H1 (cell line): Measurements from ENCODE around the gene SLC16A8. TPM values are rescaled to one million over a fixed set of nuclear protein-coding genes. Genes with fewer than 3 reads are reported as not detected.

ENCODE experiments used
- CTCF ChIA-PET: fragments of 300-600 bp; sonication (Branson Sonifier 250); formaldehyde crosslinking; loops from one replicate; lab custom pipeline; 2021; ENCODE audit not compliant: partially characterized antibody; lab: Charles Lee
- POLR2A ChIA-PET: fragments of 300-600 bp; sonication (Branson Sonifier 250); formaldehyde crosslinking; loops from one replicate; lab custom pipeline; 2021; ENCODE audit warnings: inconsistent platforms; ENCODE audit not compliant: partially characterized antibody; lab: Charles Lee
- DNase-seq, 2 experiments: peaks; one replicate each; pipeline versions ENCODE4 v3.0.0 to v3.0.0-alpha.2; 2010 to 2022; ENCODE audit warnings: low spot score in 2 of 2, low read depth in 1 of 2, mixed read lengths in 1 of 2
- FAIRE-seq: peaks from 2 replicates; lab custom pipeline; 2011; peaks lifted over from hg19 to GRCh38; lab: Jason Lieb, UNC
- H2AFZ ChIP-seq: 2 replicates; pipeline ENCODE4 v1.8.1; 2012; ENCODE audit warnings: low read length, inconsistent platforms
- H2AK5ac ChIP-seq: 2 replicates; pipeline ENCODE4 v1.6.1; 2013; ENCODE audit warnings: low read depth, low read length
- H2BK120ac ChIP-seq: replicated peaks from 2 replicates; pipeline ENCODE3; 2013; ENCODE audit warnings: low read depth, low read length, inconsistent platforms
- H2BK12ac ChIP-seq: 2 replicates; pipeline ENCODE4 v1.6.1; 2013; ENCODE audit warnings: low read depth, low read length
- H2BK15ac ChIP-seq: 2 replicates; pipeline ENCODE4 v1.6.1; 2013; ENCODE audit warnings: low read length
- H2BK20ac ChIP-seq: 2 replicates; pipeline ENCODE4 v1.6.1; 2013; ENCODE audit warnings: low read length
- H2BK5ac ChIP-seq: 2 replicates; pipeline ENCODE4 v1.6.1; 2013; ENCODE audit warnings: low read depth, low read length
- H3K14ac ChIP-seq: 2 replicates; pipeline ENCODE4 v1.6.1; 2013; ENCODE audit warnings: inconsistent platforms; ENCODE audit not compliant: insufficient read length
- H3K18ac ChIP-seq: 2 replicates; pipeline ENCODE4 v1.6.1; 2013; ENCODE audit warnings: low read length; ENCODE audit errors: extremely low read depth
- H3K23ac ChIP-seq: 2 replicates; pipeline ENCODE4 v1.6.1; 2013; ENCODE audit warnings: inconsistent platforms; ENCODE audit not compliant: insufficient read length
- H3K23me2 ChIP-seq: 2 replicates; pipeline ENCODE4 v1.6.1; 2013; ENCODE audit warnings: low read depth, low read length
- H3K27ac ChIP-seq: 2 replicates; pipeline ENCODE4 v1.6.1; 2011; ENCODE audit warnings: low read depth, low read length, inconsistent platforms
- H3K27me3 ChIP-seq, 4 experiments: replicated peaks in 1 of 4; 1 replicate in 1 of 4; 2 replicates in 3 of 4; pipeline versions ENCODE4 v1.6.1 to v1.8.1; 2011 to 2013; ENCODE audit warnings: low read length in 3 of 4, mild to moderate bottlenecking in 3 of 4, inconsistent platforms in 2 of 4, mixed read lengths in 2 of 4, moderate library complexity in 1 of 4; ENCODE audit not compliant: control insufficient read depth in 3 of 4, insufficient read depth in 3 of 4; ENCODE audit errors: extremely low read depth in 1 of 4
- H3K36me3 ChIP-seq, 4 experiments: 2 replicates each; pipeline versions ENCODE4 v1.6.1 to v1.8.1; 2011 to 2013; ENCODE audit warnings: mild to moderate bottlenecking in 4 of 4, low read length in 3 of 4, moderate library complexity in 2 of 4, control low read depth in 1 of 4, inconsistent platforms in 1 of 4; ENCODE audit not compliant: insufficient read depth in 4 of 4, control insufficient read depth in 2 of 4
- H3K4ac ChIP-seq: replicated peaks from 2 replicates; pipeline ENCODE3; 2013; ENCODE audit warnings: low read length, low read depth, mixed read lengths, inconsistent platforms; ENCODE audit not compliant: insufficient read length
- H3K4me1 ChIP-seq, 4 experiments: replicated peaks in 1 of 4; 1 replicate in 1 of 4; 2 replicates in 3 of 4; pipeline versions ENCODE4 v1.6.1 to v1.8.1; 2011 to 2013; ENCODE audit warnings: low read length in 3 of 4, inconsistent platforms in 2 of 4, mixed read lengths in 1 of 4; ENCODE audit not compliant: insufficient read depth in 4 of 4, control insufficient read depth in 3 of 4
- H3K4me2 ChIP-seq, 2 experiments: 2 replicates each; pipeline versions ENCODE4 v1.6.1 to v1.8.1; 2011 to 2013; ENCODE audit warnings: low read depth in 2 of 2, low read length in 2 of 2, control low read depth in 1 of 2, inconsistent platforms in 1 of 2, mild to moderate bottlenecking in 1 of 2; ENCODE audit not compliant: insufficient read depth in 1 of 2
- H3K4me3 ChIP-seq, 4 experiments: fragments of 200-600, 300-600 bp in 1 of 4; sonication (generic), shearing (Covaris generic), sonication (Bioruptor Twin) in 1 of 4; 2 replicates each; pipeline versions ENCODE4 v1.5.1 to v1.8.1; 2011 to 2016; ENCODE audit warnings: low read length in 4 of 4, low read depth in 3 of 4, control low read depth in 2 of 4, inconsistent platforms in 2 of 4, mild to moderate bottlenecking in 2 of 4, mixed read lengths in 1 of 4, moderate library complexity in 1 of 4; ENCODE audit not compliant: insufficient read depth in 2 of 4; ENCODE audit errors: extremely low read depth in 1 of 4
- H3K56ac ChIP-seq: replicated peaks from 2 replicates; pipeline ENCODE3; 2013; ENCODE audit warnings: low read depth, mild to moderate bottlenecking, mixed read lengths, low read length, inconsistent platforms; ENCODE audit not compliant: insufficient read length
- H3K79me1 ChIP-seq: 2 replicates; pipeline ENCODE4 v1.6.1; 2013; ENCODE audit warnings: low read depth, low read length, control low read depth
- H3K79me2 ChIP-seq, 2 experiments: 2 replicates each; pipeline versions ENCODE4 v1.6.1 to v1.8.1; 2012 to 2013; ENCODE audit warnings: low read length in 2 of 2, mild to moderate bottlenecking in 2 of 2, inconsistent platforms in 1 of 2; ENCODE audit not compliant: insufficient read depth in 2 of 2, control insufficient read depth in 1 of 2
- H3K9ac ChIP-seq, 4 experiments: replicated peaks in 1 of 4; 1 replicate in 1 of 4; 2 replicates in 3 of 4; pipeline versions ENCODE4 v1.6.1 to v1.8.1; 2011 to 2013; ENCODE audit warnings: low read depth in 3 of 4, low read length in 3 of 4, control low read depth in 2 of 4, mild to moderate bottlenecking in 2 of 4, moderate library complexity in 2 of 4, inconsistent platforms in 1 of 4; ENCODE audit errors: extremely low read depth in 1 of 4
- H3K9me3 ChIP-seq, 2 experiments: 2 replicates each; pipeline versions ENCODE4 v1.6.1 to v1.8.1; 2012 to 2013; ENCODE audit warnings: mild to moderate bottlenecking in 2 of 2, moderate library complexity in 2 of 2, control low read depth in 1 of 2, inconsistent platforms in 1 of 2, low read depth in 1 of 2, low read length in 1 of 2, mixed read lengths in 1 of 2; ENCODE audit not compliant: insufficient read depth in 2 of 2
- H4K20me1 ChIP-seq, 2 experiments: replicated peaks in 1 of 2; 2 replicates each; pipeline versions ENCODE3 to v1.8.1; 2011 to 2013; ENCODE audit warnings: inconsistent platforms in 2 of 2, low read length in 2 of 2, mild to moderate bottlenecking in 1 of 2; ENCODE audit not compliant: insufficient read depth in 2 of 2, control insufficient read depth in 1 of 2
- H4K5ac ChIP-seq: 2 replicates; pipeline ENCODE4 v1.6.1; 2013; ENCODE audit warnings: low read length, low read depth, mixed read lengths, inconsistent platforms; ENCODE audit not compliant: insufficient read length
- H4K8ac ChIP-seq: 2 replicates; pipeline ENCODE4 v1.8.0; 2013; ENCODE audit warnings: mild to moderate bottlenecking, moderate library complexity, low read length, inconsistent platforms; ENCODE audit not compliant: insufficient read depth; ENCODE audit errors: extremely low read depth
- H4K91ac ChIP-seq: replicated peaks from 2 replicates; pipeline ENCODE3; 2013; ENCODE audit warnings: low read length, mixed read lengths, inconsistent platforms; ENCODE audit not compliant: insufficient read length
- KDM1A ChIP-seq: fragments of 200-600, 300-600 bp; sonication (generic); IDR thresholded peaks from 2 replicates; pipeline ENCODE4 v1.7.1; 2016; ENCODE audit warnings: mild to moderate bottlenecking, low read length, borderline replicate concordance
- WGBS, 2 experiments: shearing (Covaris generic) in 1 of 2; methylation state at CpG; one replicate each; pipeline versions ENCODE4 v1.1.6 to v1.1.7; 2013 to 2015; ENCODE audit warnings: low lambda C conversion rate in 2 of 2, mixed read lengths in 2 of 2, inconsistent platforms in 1 of 2, low coverage in 1 of 2, missing lambda C conversion rate in 1 of 2; ENCODE audit not compliant: insufficient replicate concordance in 2 of 2, insufficient coverage in 1 of 2, insufficient read length in 1 of 2; ENCODE audit errors: extremely low coverage in 1 of 2, missing lambda C conversion rate in 1 of 2; 5-methylcytosine and 5-hydroxymethylcytosine counted together
- polyA plus RNA-seq, 7 experiments: library from polyadenylated mRNA; depleted of rRNA in 3 of 7; stranded (reverse) in 5 of 7; unstranded in 2 of 7; fragments of >200 nt in 5 of 7; fragments of 200-250 nt in 2 of 7; gene quantifications; 1 replicate in 5 of 7; 2 replicates in 1 of 7; 4 replicates in 1 of 7; pipeline versions ENCODE4 v1.2.1 to v1.2.3, GENCODE V29; 2011 to 2013; ENCODE audit warnings: missing spikeins in 2 of 7, mixed read lengths in 2 of 7
- total RNA-seq: library from RNA; stranded (reverse); fragmentation: NEBNext Ultra II Directional; extraction: Animal tissue kit (Norgen Biotek cat#: 25700); gene quantifications from 2 replicates; pipeline ENCODE4 v1.2.1, GENCODE V29; 2021

SLC16A8 gene
- total and polyA plus RNA-seq, 2 of the 8 experiments (the other 6 are each of a cell fraction or from before 2014, with no cell fraction given) = 0.70 TPM; not detected in 1

DNA sequence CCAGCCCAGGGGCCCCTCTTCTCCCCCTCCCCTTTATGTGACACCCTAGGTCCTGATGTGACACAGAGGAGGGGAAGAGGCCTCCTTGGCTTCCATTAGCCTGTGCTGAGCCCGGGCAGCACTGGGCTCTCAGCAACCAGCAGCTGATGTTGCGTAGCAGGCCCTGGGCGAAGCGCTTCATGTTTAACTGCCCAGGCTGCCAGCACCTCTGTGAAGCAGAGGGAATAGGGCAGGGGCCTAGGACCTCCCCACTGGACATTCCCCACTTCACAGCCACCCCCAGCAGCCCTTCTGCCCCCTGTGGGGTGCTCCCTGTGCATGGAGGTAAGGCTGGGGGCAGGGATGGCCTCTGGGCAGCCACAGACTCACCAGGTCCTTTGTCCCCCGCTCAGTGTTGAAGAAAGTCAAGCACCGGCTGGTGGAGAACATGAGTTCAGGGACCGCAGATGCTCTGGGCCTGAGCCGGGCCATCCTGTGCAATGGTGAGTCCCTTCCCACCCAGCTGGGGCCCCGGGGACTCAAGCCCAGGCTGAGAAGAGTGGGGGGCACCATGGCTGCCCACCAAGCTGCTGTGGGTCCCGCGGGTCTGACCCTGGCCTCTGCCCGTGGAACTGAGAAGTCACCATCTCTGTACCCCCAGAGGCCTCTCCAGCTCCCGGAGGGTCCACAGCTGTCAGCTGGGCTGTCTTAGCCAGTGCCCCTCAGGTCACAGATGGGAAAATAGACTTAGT, 15.2 kb downstream of the SLC16A8 start:
- no peak overlapping the region for H3K4me3 ChIP-seq
- POLR2A ChIA-PET = interaction anchor here (0.6 to 2.0 kb wide), 7 partner anchors 11 to 203 kb away, joined by 3 to 5 read pairs (median 4); no protein-coding TSS in a partner anchor
- no peak overlapping the region for H3K27ac ChIP-seq
- H3K79me2 ChIP-seq = no peaks in the 10 kb centered on the region
- no peak for FAIRE-seq
- CTCF ChIA-PET = interaction anchor here (0.6 to 12.5 kb wide), 22 partner anchors 11 to 183 kb away, joined by 3 to 264 read pairs (median 4); partner anchors contain the start of gene PICK1
- H3K23me2 ChIP-seq = no peaks in the 10 kb centered on the region
- H4K8ac ChIP-seq = no peak overlapping the region
- no peak overlapping the region for H2BK12ac ChIP-seq
- H3K79me1 ChIP-seq = no peaks in the 10 kb centered on the region
- no peak overlapping the region for H3K56ac ChIP-seq
- H2BK20ac ChIP-seq = no peak overlapping the region
- H3K27me3 ChIP-seq = no peaks in the 10 kb centered on the region
- H3K4me1 ChIP-seq = no peaks in the 10 kb centered on the region
- H3K9ac ChIP-seq = no peak overlapping the region
- no peak overlapping the region for H3K18ac ChIP-seq
- no peak overlapping the region for H4K91ac ChIP-seq
- no peak overlapping the region for H3K23ac ChIP-seq
- peaks cover 7 to 27% (median 15%) of the 10 kb centered on the region in 4 experiments; a peak in 7 of 8 replicates for H3K36me3 ChIP-seq
- no peaks in the 10 kb centered on the region for H3K9me3 ChIP-seq
- H2BK15ac ChIP-seq = no peak overlapping the region
- WGBS, 2 experiments = 93% methylated on average over 13 of the region's 13 CpGs; no CpG with 5 or more reads in 1 of the 2 experiments
- H3K14ac ChIP-seq = no peak overlapping the region
- no peak overlapping the region for H2BK120ac ChIP-seq
- H2BK5ac ChIP-seq = no peak overlapping the region
- no peak overlapping the region for H3K4me2 ChIP-seq
- peaks cover 0 to 4% of the 10 kb centered on the region in 2 experiments for H4K20me1 ChIP-seq
- no peak overlapping the region for H2AK5ac ChIP-seq
- no peak overlapping the region for H2AFZ ChIP-seq
- DNase-seq = no peak
- H4K5ac ChIP-seq = no peak overlapping the region
- H3K4ac ChIP-seq = no peak overlapping the region
- TF ChIP-seq KDM1A = no peak
